ENCODE data around the gene PLEKHD1. TPM values are rescaled to one million over a fixed set of nuclear protein-coding genes. Genes with fewer than 3 reads are reported as not detected.
"Not testable (repeated sequence)": the region's sequence is repeated elsewhere in the genome, so short reads cannot be mapped to it uniquely, and the experiment has no call there.

PLEKHD1 gene
- total and polyA plus RNA-seq, 9 of the 15 experiments (the other 6 are each of a cell fraction or from before 2014, with no cell fraction given) = not detected

- no peak overlapping the region for H3K4me3 ChIP-seq
- no peak overlapping the region for H3K4me2 ChIP-seq (ENCODE audit: insufficient read depth, low read length)
- H2AFZ ChIP-seq (ENCODE audit: low read depth, low read length) = no peak overlapping the region
- H3K9ac ChIP-seq (ENCODE audit: insufficient read depth in 1 of 2, low read depth in 2 of 2, low read length in 2 of 2) = no peak overlapping the region
- H3K36me3 ChIP-seq (ENCODE audit: control insufficient read depth, insufficient read depth, low read length) = no peaks in the 10 kb centered on the region
- H4K20me1 ChIP-seq (replicated peaks; ENCODE audit: control insufficient read depth, insufficient read depth, low read length) = no peaks in the 10 kb centered on the region
- H3K4me1 ChIP-seq (replicated peaks in 1 of 2; ENCODE audit: control insufficient read depth in 2 of 2, insufficient read depth in 2 of 2, low read length in 2 of 2) = no peaks in the 10 kb centered on the region; a peak in 1 of 5 replicates
- peak in 1 of 2 experiments; percentile 2; a peak in 1 of 4 replicates for TF ChIP-seq RAD21 (CRISPR knock-in tag; conservative IDR thresholded peaks at IDR 0.05 in 1 of 2, IDR thresholded peaks at IDR 0.05 in 1 of 2)
- peak; percentile 25 to 45 (median 42); a peak in 4 of 6 replicates for TF ChIP-seq CTCF (IDR thresholded peaks at IDR 0.05 in 2 of 3, conservative IDR thresholded peaks at IDR 0.05 in 1 of 3; ENCODE audit: insufficient read depth in 2 of 3, low read depth in 1 of 3, low read length in 3 of 3)
- TF ChIP-seq IRF2 (CRISPR knock-in tag; IDR thresholded peaks at IDR 0.05) = no peak
- TF ChIP-seq NBN (IDR thresholded peaks at IDR 0.05; ENCODE audit: low read depth) = no peak
- TF ChIP-seq RAD51 (IDR thresholded peaks at IDR 0.05; ENCODE audit: borderline replicate concordance, low read depth) = no peak
- 0 out of 2 replicates have a peak, but pooled peaks have one; percentile 22 for TF ChIP-seq SMC3 (conservative IDR thresholded peaks at IDR 0.05; ENCODE audit: insufficient read depth, low read depth, low read length)
- no peak for TF ChIP-seq RNF219 (CRISPR knock-in tag; IDR thresholded peaks at IDR 0.05)
- TF ChIP-seq SAFB (IDR thresholded peaks at IDR 0.05; ENCODE audit: borderline replicate concordance, low read depth, low read length) = no peak
- TF ChIP-seq LCOR (CRISPR knock-in tag; IDR thresholded peaks at IDR 0.05) = no peak
- no peak overlapping the region for H3K27ac ChIP-seq (ENCODE audit: extremely low read depth, low read depth, low read length)
- POLR2A ChIA-PET = no interaction called here
- DNase-seq (ENCODE audit: extremely low read depth in 1 of 4, low spot score in 3 of 4) = peak in 1 of 4 experiments; percentile 28
- FAIRE-seq = no peak
- 19% methylated on average over 8 of the region's 8 CpGs for WGBS (ENCODE audit: insufficient coverage, low coverage, missing lambda C conversion rate)
- CTCF ChIA-PET (ENCODE audit: low intra/inter-chr PET ratio) = no interaction called here
- H3K27me3 ChIP-seq (ENCODE audit: control insufficient read depth in 2 of 2, insufficient read depth in 2 of 2, low read length in 2 of 2) = peaks cover 10 to 19% of the 10 kb centered on the region in 2 experiments; a peak in 2 of 5 replicates
- no peaks in the 10 kb centered on the region for H3K9me1 ChIP-seq (ENCODE audit: control insufficient read depth, insufficient read depth, low read length)
- intact Hi-C loops (cut with micrococcal nuclease) (no loop called here), in situ Hi-C loops (cut with MboI) (no loop called here)
- no peaks in the 10 kb centered on the region for H3K9me3 ChIP-seq (replicated peaks; ENCODE audit: control insufficient read depth, insufficient read depth, low read depth, low read length)
- ATAC-seq = peak; percentile 76
- no peaks in the 10 kb centered on the region for H3K79me2 ChIP-seq (ENCODE audit: control insufficient read depth, insufficient read depth, low read length)
- BruUV-seq (replicated peaks) = no TSS peak
Observed at GRCh38 chr14:69475194-69475818, 9.2 kb upstream of the PLEKHD1 start.

GRCh38 chr14:69476824-69477450 is 7.6 kb upstream of the PLEKHD1 start:
- POLR2A ChIA-PET = interaction anchor here (0.6 kb wide), 1 partner anchor 33 kb away, joined by 4 read pairs; no protein-coding TSS in a partner anchor
- H3K9me1 ChIP-seq (ENCODE audit: control insufficient read depth, insufficient read depth, low read length); H3K9me3 ChIP-seq (replicated peaks; ENCODE audit: control insufficient read depth, insufficient read depth, low read depth, low read length); H4K20me1 ChIP-seq (replicated peaks; ENCODE audit: control insufficient read depth, insufficient read depth, low read length); H3K4me2 ChIP-seq (ENCODE audit: insufficient read depth, low read length); H3K36me3 ChIP-seq (ENCODE audit: control insufficient read depth, insufficient read depth, low read length); CTCF ChIA-PET (ENCODE audit: low intra/inter-chr PET ratio); intact Hi-C loops (cut with micrococcal nuclease); H3K9ac ChIP-seq (ENCODE audit: insufficient read depth in 1 of 2, low read depth in 2 of 2, low read length in 2 of 2); H2AFZ ChIP-seq (ENCODE audit: low read depth, low read length); H3K27ac ChIP-seq (ENCODE audit: extremely low read depth, low read depth, low read length); H3K79me2 ChIP-seq (ENCODE audit: control insufficient read depth, insufficient read depth, low read length); H3K4me3 ChIP-seq; in situ Hi-C loops (cut with MboI); FAIRE-seq; H3K4me1 ChIP-seq (replicated peaks in 1 of 2; ENCODE audit: control insufficient read depth in 2 of 2, insufficient read depth in 2 of 2, low read length in 2 of 2); BruUV-seq (replicated peaks); H3K27me3 ChIP-seq (ENCODE audit: control insufficient read depth in 2 of 2, insufficient read depth in 2 of 2, low read length in 2 of 2): not testable (repeated sequence)
- peak; percentile 43 for ATAC-seq
- peak in 1 of 4 experiments; percentile 13 for DNase-seq (ENCODE audit: extremely low read depth in 1 of 4, low spot score in 3 of 4)
- WGBS (ENCODE audit: insufficient coverage, low coverage, missing lambda C conversion rate) = 30% methylated on average over 2 of the region's 5 CpGs

Data from K562 (cell line).